ENCODE results near the gene FRMD4A. TPM values are rescaled to one million over a fixed set of nuclear protein-coding genes. Genes with fewer than 3 reads are reported as not detected.

The FRMD4A gene
- polyA plus RNA-seq, 1 of the 3 experiments (the other 2 are of a cell fraction): 37.7 TPM

DNA sequence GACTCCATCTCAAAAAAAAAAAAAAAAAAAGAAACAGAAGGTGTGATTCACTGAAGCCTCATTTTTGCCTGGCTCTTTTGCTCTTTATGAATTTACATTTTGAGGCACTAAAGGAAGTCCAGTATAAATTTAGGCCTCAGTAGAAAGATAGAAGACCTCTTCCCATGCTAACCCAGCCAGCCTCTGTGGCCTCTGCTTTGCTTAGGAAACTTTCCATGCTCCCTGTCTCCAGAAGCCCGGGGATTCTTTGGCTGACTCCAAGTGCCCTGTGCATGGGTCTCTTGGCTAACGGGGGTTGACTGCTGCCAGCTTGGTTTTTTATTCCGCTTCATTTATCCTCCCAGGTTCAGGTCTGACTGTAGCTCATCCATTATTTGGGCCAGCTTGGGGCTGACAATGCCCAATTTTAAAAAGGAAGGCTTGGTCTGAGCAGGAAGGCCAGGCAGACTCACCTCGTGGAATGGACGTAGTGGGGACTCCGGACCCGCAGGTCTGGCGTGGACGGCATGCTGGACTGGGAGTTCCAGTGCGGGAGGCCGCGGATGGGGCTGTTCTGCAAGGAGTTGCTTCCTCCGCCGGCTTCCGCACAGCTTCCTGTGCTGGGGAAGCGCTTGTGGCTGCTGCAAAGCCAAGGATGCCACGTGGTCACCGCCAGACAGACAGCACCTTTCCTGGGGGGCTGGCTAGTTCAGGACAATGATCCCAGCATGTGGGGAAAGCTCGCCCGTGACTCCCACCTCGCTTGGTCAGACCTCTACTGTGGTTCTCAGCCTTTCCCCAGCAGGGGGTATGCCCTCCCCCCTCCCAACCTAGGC is 671.6 kb downstream of the FRMD4A start:
- Histone ChIP-seq H3K27me3 (ENCODE audit: insufficient read depth) (no peaks in the 10 kb centered on the region), H3K27ac (ENCODE audit: low read depth in 2 of 2, low read length in 1 of 2) (peak overlapping the region in 1 of 2 experiments; percentile 52; a peak in 1 of 4 replicates), H3F3A (replicated peaks; ENCODE audit: insufficient read depth) (peaks cover 17% of the 10 kb centered on the region), H2AFZ (ENCODE audit: low read depth) (no peak overlapping the region), H3K4me2 (peak overlapping the region; percentile 18; the same call in 1 of the 2 replicates), H4K20me1 (ENCODE audit: insufficient read depth) (no peaks in the 10 kb centered on the region), H3K9me2 (no peaks in the 10 kb centered on the region), H3K36me3 (replicated peaks in 1 of 2; ENCODE audit: control insufficient read depth in 1 of 2, insufficient read depth in 2 of 2, low read length in 1 of 2) (peaks cover 46 to 61% of the 10 kb centered on the region in 2 experiments), H3K4me3 (ENCODE audit: low read depth in 2 of 2, low read length in 1 of 2) (no peak overlapping the region), H3K4me1 (ENCODE audit: control insufficient read depth in 1 of 2, insufficient read depth in 2 of 2, low read depth in 1 of 2, low read length in 1 of 2) (peaks cover 3 to 14% of the 10 kb centered on the region in 2 experiments; a peak in 2 of 4 replicates), H3K9ac (no peak overlapping the region), H3K79me2 (ENCODE audit: insufficient read depth) (peaks cover 7% of the 10 kb centered on the region), H3K9me3 (no peaks in the 10 kb centered on the region)
- POLR2A ChIA-PET: no interaction called here
- CTCF ChIA-PET: interaction anchor here (0.5 to 2.9 kb wide), 36 partner anchors 8 to 438 kb away, joined by 3 to 21 read pairs (median 4); no protein-coding TSS in a partner anchor
- no peak for TF ChIP-seq NFIC (IDR thresholded peaks at IDR 0.05; ENCODE audit: borderline replicate concordance)
- TF ChIP-seq RCOR1 (IDR thresholded peaks at IDR 0.05; ENCODE audit: low read length): no peak
- DNase-seq: no peak
- 95% methylated on average over 16 of the region's 21 CpGs for WGBS (ENCODE audit: low lambda C conversion rate)

DNA sequence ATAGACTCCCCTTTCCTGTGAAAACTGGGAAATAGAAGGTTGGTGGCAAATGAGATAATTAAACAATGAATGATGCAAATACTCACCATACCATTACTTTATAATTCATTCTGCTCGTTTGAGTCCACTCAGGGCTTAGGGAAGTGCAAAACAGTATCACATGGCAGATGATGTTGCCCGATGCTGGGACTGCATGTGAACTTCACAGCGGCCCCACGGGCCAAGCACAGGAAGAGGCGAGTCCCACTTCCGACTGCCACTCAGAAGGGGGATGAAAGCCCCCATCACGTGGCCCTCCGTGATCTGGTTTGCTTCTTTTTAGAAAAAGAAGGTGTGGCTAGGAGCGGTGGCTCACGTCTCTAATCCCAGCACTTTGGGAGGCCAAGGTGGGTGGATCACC is 672.5 kb downstream of the FRMD4A start:
- CTCF ChIA-PET: interaction anchor here (1.4 kb wide), 1 partner anchor 436 kb away, joined by 4 read pairs; no protein-coding TSS in a partner anchor
- Histone ChIP-seq H3F3A (replicated peaks; ENCODE audit: insufficient read depth) (peaks cover 10% of the 10 kb centered on the region), H3K79me2 (ENCODE audit: insufficient read depth) (peaks cover 7% of the 10 kb centered on the region), H3K4me2 (no peak overlapping the region), H3K9me3 (no peaks in the 10 kb centered on the region), H3K4me1 (ENCODE audit: control insufficient read depth in 1 of 2, insufficient read depth in 2 of 2, low read depth in 1 of 2, low read length in 1 of 2) (peaks cover 3 to 14% of the 10 kb centered on the region in 2 experiments; a peak in 2 of 4 replicates), H3K4me3 (ENCODE audit: low read depth in 2 of 2, low read length in 1 of 2) (no peak overlapping the region), H3K27me3 (ENCODE audit: insufficient read depth) (no peaks in the 10 kb centered on the region), H2AFZ (ENCODE audit: low read depth) (no peak overlapping the region), H3K9me2 (no peaks in the 10 kb centered on the region), H4K20me1 (ENCODE audit: insufficient read depth) (no peaks in the 10 kb centered on the region), H3K9ac (no peak overlapping the region), H3K36me3 (replicated peaks in 1 of 2; ENCODE audit: control insufficient read depth in 1 of 2, insufficient read depth in 2 of 2, low read length in 1 of 2) (peaks cover 43 to 63% of the 10 kb centered on the region in 2 experiments), H3K27ac (ENCODE audit: low read depth in 2 of 2, low read length in 1 of 2) (no peak overlapping the region)
- TF ChIP-seq GABPA (IDR thresholded peaks at IDR 0.05; ENCODE audit: low read depth) (no peak), RAD21 (IDR thresholded peaks at IDR 0.05; ENCODE audit: low read length) (no peak), MXI1 (IDR thresholded peaks at IDR 0.05; ENCODE audit: low read depth, low read length) (no peak), MEF2A (IDR thresholded peaks at IDR 0.05; ENCODE audit: borderline replicate concordance, low read depth) (no peak), FOSL2 (IDR thresholded peaks at IDR 0.05; ENCODE audit: borderline replicate concordance, low read depth) (no peak)
- TF ChIP-seq, protein P1, sequence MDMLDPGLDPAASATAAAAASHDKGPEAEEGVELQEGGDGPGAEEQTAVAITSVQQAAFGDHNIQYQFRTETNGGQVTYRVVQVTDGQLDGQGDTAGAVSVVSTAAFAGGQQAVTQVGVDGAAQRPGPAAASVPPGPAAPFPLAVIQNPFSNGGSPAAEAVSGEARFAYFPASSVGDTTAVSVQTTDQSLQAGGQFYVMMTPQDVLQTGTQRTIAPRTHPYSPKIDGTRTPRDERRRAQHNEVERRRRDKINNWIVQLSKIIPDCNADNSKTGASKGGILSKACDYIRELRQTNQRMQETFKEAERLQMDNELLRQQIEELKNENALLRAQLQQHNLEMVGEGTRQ (IDR thresholded peaks at IDR 0.05; ENCODE audit: borderline replicate concordance, low read depth, low read length): no peak
- TF ChIP-seq, protein P2, sequence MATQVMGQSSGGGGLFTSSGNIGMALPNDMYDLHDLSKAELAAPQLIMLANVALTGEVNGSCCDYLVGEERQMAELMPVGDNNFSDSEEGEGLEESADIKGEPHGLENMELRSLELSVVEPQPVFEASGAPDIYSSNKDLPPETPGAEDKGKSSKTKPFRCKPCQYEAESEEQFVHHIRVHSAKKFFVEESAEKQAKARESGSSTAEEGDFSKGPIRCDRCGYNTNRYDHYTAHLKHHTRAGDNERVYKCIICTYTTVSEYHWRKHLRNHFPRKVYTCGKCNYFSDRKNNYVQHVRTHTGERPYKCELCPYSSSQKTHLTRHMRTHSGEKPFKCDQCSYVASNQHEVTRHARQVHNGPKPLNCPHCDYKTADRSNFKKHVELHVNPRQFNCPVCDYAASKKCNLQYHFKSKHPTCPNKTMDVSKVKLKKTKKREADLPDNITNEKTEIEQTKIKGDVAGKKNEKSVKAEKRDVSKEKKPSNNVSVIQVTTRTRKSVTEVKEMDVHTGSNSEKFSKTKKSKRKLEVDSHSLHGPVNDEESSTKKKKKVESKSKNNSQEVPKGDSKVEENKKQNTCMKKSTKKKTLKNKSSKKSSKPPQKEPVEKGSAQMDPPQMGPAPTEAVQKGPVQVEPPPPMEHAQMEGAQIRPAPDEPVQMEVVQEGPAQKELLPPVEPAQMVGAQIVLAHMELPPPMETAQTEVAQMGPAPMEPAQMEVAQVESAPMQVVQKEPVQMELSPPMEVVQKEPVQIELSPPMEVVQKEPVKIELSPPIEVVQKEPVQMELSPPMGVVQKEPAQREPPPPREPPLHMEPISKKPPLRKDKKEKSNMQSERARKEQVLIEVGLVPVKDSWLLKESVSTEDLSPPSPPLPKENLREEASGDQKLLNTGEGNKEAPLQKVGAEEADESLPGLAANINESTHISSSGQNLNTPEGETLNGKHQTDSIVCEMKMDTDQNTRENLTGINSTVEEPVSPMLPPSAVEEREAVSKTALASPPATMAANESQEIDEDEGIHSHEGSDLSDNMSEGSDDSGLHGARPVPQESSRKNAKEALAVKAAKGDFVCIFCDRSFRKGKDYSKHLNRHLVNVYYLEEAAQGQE (IDR thresholded peaks at IDR 0.05; ENCODE audit: low read depth, low read length): no peak
- TF ChIP-seq, protein P3, sequence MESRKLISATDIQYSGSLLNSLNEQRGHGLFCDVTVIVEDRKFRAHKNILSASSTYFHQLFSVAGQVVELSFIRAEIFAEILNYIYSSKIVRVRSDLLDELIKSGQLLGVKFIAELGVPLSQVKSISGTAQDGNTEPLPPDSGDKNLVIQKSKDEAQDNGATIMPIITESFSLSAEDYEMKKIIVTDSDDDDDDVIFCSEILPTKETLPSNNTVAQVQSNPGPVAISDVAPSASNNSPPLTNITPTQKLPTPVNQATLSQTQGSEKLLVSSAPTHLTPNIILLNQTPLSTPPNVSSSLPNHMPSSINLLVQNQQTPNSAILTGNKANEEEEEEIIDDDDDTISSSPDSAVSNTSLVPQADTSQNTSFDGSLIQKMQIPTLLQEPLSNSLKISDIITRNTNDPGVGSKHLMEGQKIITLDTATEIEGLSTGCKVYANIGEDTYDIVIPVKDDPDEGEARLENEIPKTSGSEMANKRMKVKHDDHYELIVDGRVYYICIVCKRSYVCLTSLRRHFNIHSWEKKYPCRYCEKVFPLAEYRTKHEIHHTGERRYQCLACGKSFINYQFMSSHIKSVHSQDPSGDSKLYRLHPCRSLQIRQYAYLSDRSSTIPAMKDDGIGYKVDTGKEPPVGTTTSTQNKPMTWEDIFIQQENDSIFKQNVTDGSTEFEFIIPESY (IDR thresholded peaks at IDR 0.05; ENCODE audit: borderline replicate concordance, low read depth): no peak
- TF ChIP-seq, protein P4, sequence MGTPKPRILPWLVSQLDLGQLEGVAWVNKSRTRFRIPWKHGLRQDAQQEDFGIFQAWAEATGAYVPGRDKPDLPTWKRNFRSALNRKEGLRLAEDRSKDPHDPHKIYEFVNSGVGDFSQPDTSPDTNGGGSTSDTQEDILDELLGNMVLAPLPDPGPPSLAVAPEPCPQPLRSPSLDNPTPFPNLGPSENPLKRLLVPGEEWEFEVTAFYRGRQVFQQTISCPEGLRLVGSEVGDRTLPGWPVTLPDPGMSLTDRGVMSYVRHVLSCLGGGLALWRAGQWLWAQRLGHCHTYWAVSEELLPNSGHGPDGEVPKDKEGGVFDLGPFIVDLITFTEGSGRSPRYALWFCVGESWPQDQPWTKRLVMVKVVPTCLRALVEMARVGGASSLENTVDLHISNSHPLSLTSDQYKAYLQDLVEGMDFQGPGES (IDR thresholded peaks at IDR 0.05; ENCODE audit: low read depth, low read length): no peak
- WGBS (ENCODE audit: low lambda C conversion rate): 91% methylated on average over 5 of the region's 10 CpGs
- POLR2A ChIA-PET: no interaction called here
- no peak for DNase-seq
